HG03159 (cell line): ENCODE results near the gene GSTA5.
"Not testable (repeated sequence)": the region's sequence is repeated elsewhere in the genome, so short reads cannot be mapped to it uniquely, and the experiment has no call there.

Source experiments
- ATAC-seq: cut with Tn5 transposase; IDR thresholded peaks from one replicate; pipeline ENCODE4 v1.9.1; 2021; ENCODE audit warnings: mild to moderate bottlenecking, moderate library complexity; ENCODE audit not compliant: unreplicated experiment

Gene GSTA5

GRCh38 chr6:52794366-52794765, 46.2 kb downstream of the GSTA5 start:
- ATAC-seq: not testable (repeated sequence)

DNA sequence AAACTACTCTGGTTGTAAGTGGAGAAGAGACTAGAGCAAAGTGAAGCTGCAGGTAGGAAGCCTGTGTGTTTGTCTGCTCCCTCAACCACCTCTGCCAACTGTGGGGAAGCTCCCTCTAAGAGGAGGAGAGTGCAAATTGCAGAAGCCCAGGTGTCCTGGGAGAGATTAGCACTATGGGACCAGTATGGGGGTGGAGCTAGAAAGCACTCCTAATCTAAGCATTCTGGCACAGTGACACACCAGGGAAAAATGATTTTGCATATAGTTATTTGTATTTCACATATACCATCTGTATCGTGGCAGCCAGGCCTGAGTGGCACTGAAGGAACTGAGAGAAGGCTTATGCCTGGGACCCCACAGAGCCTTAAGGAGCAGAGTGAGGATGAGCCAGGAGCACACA, 49.8 kb downstream of the GSTA5 start:
- no peak for ATAC-seq

- not testable (repeated sequence) for ATAC-seq
Observed at GRCh38 chr6:52789658-52790057, 51.0 kb downstream of the GSTA5 start.

DNA sequence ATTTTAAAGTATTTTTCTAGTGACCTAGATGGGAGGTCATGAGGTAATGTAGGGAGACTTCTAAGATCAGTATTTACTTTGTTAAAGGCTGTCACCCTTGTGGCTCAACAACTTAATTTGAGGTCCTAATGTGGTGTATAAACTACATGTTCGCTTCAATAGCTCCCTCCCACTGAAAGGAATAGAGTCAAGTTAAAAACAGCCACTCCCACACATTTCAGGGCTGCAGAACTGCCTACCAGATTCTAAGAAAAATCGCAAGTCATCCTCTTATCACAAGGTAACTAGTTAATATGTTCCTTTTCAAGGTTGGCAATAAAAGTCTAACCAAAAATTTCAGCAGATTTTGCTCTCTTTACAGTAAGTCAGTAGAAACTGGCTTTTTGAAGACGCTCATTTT, 52.1 kb downstream of the GSTA5 start:
- no peak for ATAC-seq

GRCh38 chr6:52787917-52788316, 52.7 kb downstream of the GSTA5 start:
- no peak for ATAC-seq

DNA sequence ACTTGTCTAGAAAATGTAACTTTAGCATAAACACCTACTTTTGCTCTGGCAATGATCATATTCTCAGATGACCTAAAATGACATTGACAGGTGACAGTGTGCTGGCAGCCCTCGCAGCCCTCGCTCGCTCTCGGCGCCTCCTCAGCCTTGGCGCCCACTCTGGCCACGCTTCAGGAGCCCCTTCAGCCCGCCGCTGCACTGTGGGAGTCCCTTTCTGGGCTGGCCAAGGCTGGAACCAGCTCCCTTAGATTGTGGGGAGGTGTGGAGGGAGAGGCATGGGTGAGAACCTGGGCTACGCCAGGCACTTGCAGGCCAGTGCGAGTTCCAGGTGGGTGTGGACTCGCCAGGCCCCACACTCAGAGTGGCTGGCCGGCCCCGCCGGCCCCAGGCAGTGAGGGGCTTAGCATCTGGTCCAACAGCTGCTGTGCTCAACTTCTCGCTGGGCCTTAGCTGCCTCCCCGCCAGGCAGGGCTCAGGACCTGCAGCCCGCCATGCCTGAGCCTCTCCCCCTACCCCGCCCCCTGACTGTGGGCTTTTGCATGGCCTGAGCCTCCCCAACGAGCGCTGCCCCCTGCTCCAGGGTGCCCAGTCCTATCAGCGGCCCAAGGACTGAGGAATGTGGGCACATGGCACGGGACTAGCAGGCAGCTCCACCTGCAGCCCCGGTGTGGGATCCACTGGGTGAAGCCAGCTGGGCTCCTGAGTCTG, 54.2 kb downstream of the GSTA5 start:
- ATAC-seq: no peak

DNA sequence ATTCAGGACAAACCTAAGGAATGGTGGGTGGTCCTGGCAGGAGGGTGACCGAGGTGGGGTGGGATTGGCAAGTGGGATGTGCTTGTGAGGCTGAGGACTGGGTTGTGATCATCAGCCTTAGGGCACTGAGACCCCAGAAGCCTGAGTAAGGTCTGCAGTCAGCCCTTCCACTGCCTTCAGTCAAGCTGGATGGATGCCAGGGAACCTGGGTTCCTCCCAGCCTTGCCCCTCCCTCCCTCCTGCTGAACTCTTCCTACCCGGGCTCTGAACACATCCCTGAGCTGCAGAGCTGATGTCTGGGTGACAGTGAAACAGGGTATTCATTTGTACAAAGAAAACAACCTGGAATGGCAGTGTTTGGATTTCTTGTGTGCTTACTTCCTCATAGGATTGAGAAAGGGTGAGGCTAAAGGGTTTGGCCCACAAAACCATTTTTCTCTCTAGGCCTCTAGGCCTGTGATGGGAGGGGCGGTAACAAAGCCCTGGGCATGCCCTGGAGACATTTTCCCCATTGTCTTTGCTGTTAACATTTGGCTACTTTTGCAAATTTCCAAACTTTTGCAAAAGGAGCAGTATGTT, 57.8 kb downstream of the GSTA5 start:
- ATAC-seq: not testable (repeated sequence)

DNA sequence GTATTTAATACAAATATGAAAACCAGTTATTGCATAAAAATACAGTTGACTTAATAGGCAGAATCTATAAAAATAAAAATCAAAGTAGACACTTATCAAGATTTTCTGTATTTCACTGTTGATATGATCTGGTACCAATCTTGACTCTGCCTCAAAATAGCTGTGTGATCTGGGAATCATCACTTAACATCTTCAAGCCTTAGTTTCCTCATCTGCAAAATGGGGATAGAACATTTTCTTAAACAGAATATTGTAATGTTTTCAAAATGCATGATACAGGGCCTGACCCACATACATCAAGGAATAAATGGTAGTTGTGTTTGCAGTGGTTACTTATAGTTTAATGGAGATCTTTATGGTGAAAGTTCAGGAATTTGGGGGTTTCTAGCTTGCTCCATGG, 58.4 kb downstream of the GSTA5 start:
- ATAC-seq: not testable (repeated sequence)
